ENCODE results near the gene SDHA.

Gene SDHA

GRCh38 chr5:217494-218456, at the start of gene SDHA, which contains the start of gene CCDC127:
SDHA (plus strand) TSS chr5:218320; CDS start chr5:218356, 36 bp downstream.
CCDC127 (minus strand) TSS chr5:218153; CDS start chr5:216849, 1,304 bp downstream.
- peak; percentile 92 for DNase-seq

GRCh38 chr5:169071-169727, 48.9 kb upstream of the SDHA start:
- no peak for DNase-seq

- no peak for DNase-seq
Observed at GRCh38 chr5:169728-170094, 48.4 kb upstream of the SDHA start.

- DNase-seq = no peak
Observed at GRCh38 chr5:170971-171800, 46.9 kb upstream of the SDHA start.

GRCh38 chr5:171801-172331, 46.3 kb upstream of the SDHA start:
- no peak for DNase-seq

GRCh38 chr5:172421-172820, 45.7 kb upstream of the SDHA start:
- no peak for DNase-seq

GRCh38 chr5:172841-173251, 45.3 kb upstream of the SDHA start:
- no peak for DNase-seq

- no peak for DNase-seq
Observed at GRCh38 chr5:173392-174290, 44.5 kb upstream of the SDHA start.

GRCh38 chr5:174291-174600, 43.9 kb upstream of the SDHA start:
- DNase-seq = no peak

- no peak for DNase-seq
Observed at GRCh38 chr5:174876-175465, 43.1 kb upstream of the SDHA start.

- DNase-seq = no peak
Observed at GRCh38 chr5:176296-176823, 41.8 kb upstream of the SDHA start.

- DNase-seq = no peak
Observed at GRCh38 chr5:178110-178509, 40.0 kb upstream of the SDHA start.

GRCh38 chr5:179401-179800, 38.7 kb upstream of the SDHA start:
- no peak for DNase-seq

- DNase-seq = no peak
Observed at GRCh38 chr5:180286-180918, 37.7 kb upstream of the SDHA start.

- no peak for DNase-seq
Observed at GRCh38 chr5:181160-181559, 37.0 kb upstream of the SDHA start.

- no peak for DNase-seq
Observed at GRCh38 chr5:181566-181965, 36.6 kb upstream of the SDHA start.

- DNase-seq = no peak
Observed at GRCh38 chr5:182126-182525, 36.0 kb upstream of the SDHA start.

GRCh38 chr5:184471-184870, 33.6 kb upstream of the SDHA start:
- no peak for DNase-seq

- no peak for DNase-seq
Observed at GRCh38 chr5:185095-186070, 32.7 kb upstream of the SDHA start.
